SK-N-SH (cell line): Measurements from ENCODE around the gene DLX1. TPM values are rescaled to one million over a fixed set of nuclear protein-coding genes. Genes with fewer than 3 reads are reported as not detected.
A peak's percentile ranks its signal among the peaks of the same experiment; 100 is the strongest.

Experiments
- CTCF ChIA-PET: fragments of 300-600, 350-600 bp; formaldehyde crosslinking; extraction: SDS; loops from one replicate; lab custom pipeline; 2021; lab: Yijun Ruan, JAX
- POLR2A ChIA-PET: fragments of 350-600 bp; sonication (Branson Sonifier 250); formaldehyde crosslinking; extraction: SDS; loops from one replicate; lab custom pipeline; 2020; ENCODE audit warnings: antibody characterized with exemption, inconsistent platforms; lab: Yijun Ruan, JAX
- DNase-seq: peaks from one replicate; pipeline ENCODE4 v3.0.0; 2012
- H2AFZ ChIP-seq: fragments of 200-600 bp; sonication (generic); 2 replicates; pipeline ENCODE4 v1.8.1; 2016; ENCODE audit warnings: antibody characterized with exemption, mild to moderate bottlenecking, low read depth
- H3F3A ChIP-seq: fragments of 200-600 bp; sonication (generic); replicated peaks from 2 replicates; pipeline ENCODE3; 2016; ENCODE audit warnings: antibody characterized with exemption, mild to moderate bottlenecking; ENCODE audit not compliant: insufficient read depth
- H3K27ac ChIP-seq, 2 experiments: fragments of 200-500 bp in 1 of 2; fragments of 200-600 bp in 1 of 2; sonication (Bioruptor generic) in 1 of 2; sonication (generic), shearing (Covaris generic) in 1 of 2; 2 replicates each; pipeline versions ENCODE4 v1.5.1 to v1.6.1; 2014 to 2016; ENCODE audit warnings: low read depth in 2 of 2, inconsistent platforms in 1 of 2, low read length in 1 of 2, mild to moderate bottlenecking in 1 of 2, mixed read lengths in 1 of 2
- H3K27me3 ChIP-seq: fragments of 200-600 bp; sonication (generic), shearing (Covaris generic); 2 replicates; pipeline ENCODE4 v1.6.1; 2016; ENCODE audit warnings: mixed run types; ENCODE audit not compliant: insufficient read depth
- H3K36me3 ChIP-seq, 2 experiments: fragments of 200-500 bp in 1 of 2; fragments of 200-600 bp in 1 of 2; sonication (Bioruptor generic) in 1 of 2; sonication (generic) in 1 of 2; replicated peaks in 1 of 2; 2 replicates each; pipeline versions ENCODE3 to v1.5.1; 2014 to 2016; ENCODE audit warnings: low read length in 1 of 2, mild to moderate bottlenecking in 1 of 2; ENCODE audit not compliant: insufficient read depth in 2 of 2, control insufficient read depth in 1 of 2
- H3K4me1 ChIP-seq, 2 experiments: fragments of 200-500 bp in 1 of 2; fragments of 200-600 bp in 1 of 2; sonication (Bioruptor generic) in 1 of 2; sonication (generic), shearing (Covaris generic) in 1 of 2; 2 replicates each; pipeline versions ENCODE4 v1.5.1 to v1.6.1; 2014 to 2016; ENCODE audit warnings: low read depth in 1 of 2, low read length in 1 of 2, mixed run types in 1 of 2; ENCODE audit not compliant: insufficient read depth in 2 of 2, control insufficient read depth in 1 of 2
- H3K4me2 ChIP-seq: fragments of 200-600 bp; sonication (generic), shearing (Covaris generic); 2 replicates; pipeline ENCODE4 v1.6.1; 2017; ENCODE audit warnings: mixed run types
- H3K4me3 ChIP-seq, 2 experiments: fragments of 200-500 bp in 1 of 2; fragments of 200-600 bp in 1 of 2; sonication (Bioruptor generic) in 1 of 2; sonication (generic), shearing (Covaris generic) in 1 of 2; 2 replicates each; pipeline versions ENCODE4 v1.5.1 to v1.8.1; 2014 to 2016; ENCODE audit warnings: low read depth in 2 of 2, inconsistent platforms in 1 of 2, low read length in 1 of 2, mild to moderate bottlenecking in 1 of 2, mixed read lengths in 1 of 2, moderate library complexity in 1 of 2
- H3K79me2 ChIP-seq: fragments of 200-600 bp; sonication (generic); 2 replicates; pipeline ENCODE4 v1.8.1; 2017; ENCODE audit warnings: mild to moderate bottlenecking; ENCODE audit not compliant: insufficient read depth
- H3K9ac ChIP-seq: fragments of 200-600 bp; sonication (generic); 2 replicates; pipeline ENCODE4 v1.6.1; 2017; ENCODE audit warnings: mixed run types
- H3K9me2 ChIP-seq: fragments of 200-600 bp; sonication (generic); 2 replicates; pipeline ENCODE4 v1.6.1; 2017; ENCODE audit warnings: mixed run types
- H3K9me3 ChIP-seq: fragments of 200-600 bp; sonication (generic); 2 replicates; pipeline ENCODE4 v1.6.1; 2017; ENCODE audit warnings: mixed run types, mild to moderate bottlenecking, moderate library complexity
- H4K20me1 ChIP-seq: fragments of 200-600 bp; sonication (generic); 2 replicates; pipeline ENCODE4 v1.6.1; 2017; ENCODE audit warnings: mild to moderate bottlenecking, mixed run types; ENCODE audit not compliant: insufficient read depth
- EP300 ChIP-seq, 2 experiments: IDR thresholded peaks; 2 replicates each; pipeline versions ENCODE4 v1.4.0 to v1.6.1; 2012; ENCODE audit warnings: borderline replicate concordance in 1 of 2, low read depth in 1 of 2, low read length in 1 of 2
- FOSL2 ChIP-seq: IDR thresholded peaks from 2 replicates; pipeline ENCODE4 v1.4.0; 2012; ENCODE audit warnings: low read depth, mild to moderate bottlenecking, moderate library complexity, borderline replicate concordance
- FOXJ3 ChIP-seq: sonication (generic); formaldehyde crosslinking; IDR thresholded peaks from 2 replicates; pipeline ENCODE4 v1.5.1; 2020; ENCODE audit warnings: mild to moderate bottlenecking, missing genetic modification reagents
- JUND ChIP-seq: IDR thresholded peaks from 2 replicates; pipeline ENCODE4 v1.4.0; 2012
- MAX ChIP-seq: IDR thresholded peaks from 2 replicates; pipeline ENCODE4 v1.4.0; 2012; ENCODE audit warnings: low read depth
- MEF2A ChIP-seq: IDR thresholded peaks from 2 replicates; pipeline ENCODE4 v1.4.0; 2012; ENCODE audit warnings: low read depth, borderline replicate concordance
- NRF1 ChIP-seq: IDR thresholded peaks from 2 replicates; pipeline ENCODE4 v1.6.1; 2012; ENCODE audit warnings: low read depth, mild to moderate bottlenecking, low read length
- PBX3 ChIP-seq: IDR thresholded peaks from 2 replicates; pipeline ENCODE4; 2012
- POLR2AphosphoS5 ChIP-seq: IDR thresholded peaks from 2 replicates; pipeline ENCODE4 v1.6.1; 2012; ENCODE audit warnings: low read depth, low read length
- TCF12 ChIP-seq: IDR thresholded peaks from 2 replicates; pipeline ENCODE4 v1.4.0; 2012
- TEAD4 ChIP-seq: IDR thresholded peaks from 2 replicates; pipeline ENCODE4 v1.4.0; 2012; ENCODE audit warnings: mild to moderate bottlenecking, borderline replicate concordance; ENCODE audit not compliant: insufficient read depth
- USF1 ChIP-seq: IDR thresholded peaks from 2 replicates; pipeline ENCODE4 v1.4.0; 2012; ENCODE audit warnings: low read depth, borderline replicate concordance
- WGBS: methylation state at CpG from one replicate; pipeline ENCODE4 v1.1.6; 2017; ENCODE audit warnings: low lambda C conversion rate; 5-methylcytosine and 5-hydroxymethylcytosine counted together
- polyA plus RNA-seq, 3 experiments: library from polyadenylated mRNA; depleted of rRNA; stranded (reverse); fragments of >200 nt; gene quantifications; 2 replicates each; pipeline ENCODE4 v1.2.3, GENCODE V29; 2012

Gene DLX1
- polyA plus RNA-seq, 1 of the 3 experiments (the other 2 are of a cell fraction), result 0.07 TPM

- no peaks in the 10 kb centered on the region for H3K9me3 ChIP-seq
- WGBS, result 6% methylated on average over 32 of the region's 61 CpGs
- peak; percentile 69 for DNase-seq
- no peaks in the 10 kb centered on the region for H3K36me3 ChIP-seq
- H3F3A ChIP-seq, result peaks cover 26% of the 10 kb centered on the region
- TF ChIP-seq PBX3 (peak; percentile 25; the same call in 1 of the 2 replicates), USF1 (peak; percentile 87), TEAD4 (no peak), MAX (peak; percentile 65; the same call in 1 of the 2 replicates), JUND (peak; percentile 52; the same call in 1 of the 2 replicates), TCF12 (peak; percentile 38; the same call in 1 of the 2 replicates), NRF1 (no peak), EP300 (IDR thresholded peaks at IDR 0.05; ENCODE audit: borderline replicate concordance in 1 of 2, low read depth in 1 of 2, low read length in 1 of 2) (peak in 1 of 2 experiments; percentile 34; a peak in 1 of 4 replicates), FOSL2 (peak; percentile 51)
- POLR2A ChIA-PET, result no interaction called here
- H2AFZ ChIP-seq, result peak overlapping the region; percentile 61; the same call in 1 of the 2 replicates
- peak overlapping the region; percentile 53; the same call in 1 of the 2 replicates for H3K9ac ChIP-seq
- H3K9me2 ChIP-seq, result no peaks in the 10 kb centered on the region
- CTCF ChIA-PET, result interaction anchor here (0.8 to 2.0 kb wide), 7 partner anchors 8 to 528 kb away, joined by 3 to 6 read pairs (median 5); no protein-coding TSS in a partner anchor
- peak overlapping the region; percentile 75 for H3K4me2 ChIP-seq
- peaks cover 22 to 39% of the 10 kb centered on the region in 2 experiments for H3K4me1 ChIP-seq
- no peaks in the 10 kb centered on the region for H3K79me2 ChIP-seq
- peak overlapping the region; percentile 41 to 58 for H3K4me3 ChIP-seq
- H4K20me1 ChIP-seq, result 0 out of 2 replicates have a peak, but pooled peaks cover 3% of the 10 kb centered on the region
- H3K27ac ChIP-seq, result peak overlapping the region in 1 of 2 experiments; percentile 51; a peak in 2 of 4 replicates
- peaks cover 50% of the 10 kb centered on the region for H3K27me3 ChIP-seq
Observed at GRCh38 chr2:172098650-172099471, 13.6 kb downstream of the DLX1 start.

- H3K9me3 ChIP-seq, result no peaks in the 10 kb centered on the region
- peak overlapping the region; percentile 41 to 58; a peak in 2 of 4 replicates for H3K4me3 ChIP-seq
- H3K4me2 ChIP-seq, result peak overlapping the region; percentile 75; the same call in 1 of the 2 replicates
- no peaks in the 10 kb centered on the region for H3K36me3 ChIP-seq
- no peaks in the 10 kb centered on the region for H4K20me1 ChIP-seq
- H3K9ac ChIP-seq, result peak overlapping the region; percentile 53; the same call in 1 of the 2 replicates
- whole genome bisulfite sequencing, result 28% methylated on average over 11 of the region's 13 CpGs
- no peak for TF ChIP-seq POLR2AphosphoS5
- no peak for TF ChIP-seq FOXJ3 (CRISPR knock-in tag)
- no peak for TF ChIP-seq MEF2A
- TF ChIP-seq FOSL2, result no peak
- POLR2A ChIA-PET, result no interaction called here
- CTCF ChIA-PET, result interaction anchor here (0.8 to 2.0 kb wide), 8 partner anchors 9 to 529 kb away, joined by 3 to 6 read pairs (median 5); no protein-coding TSS in a partner anchor
- H3K27me3 ChIP-seq, result peaks cover 45% of the 10 kb centered on the region
- no peaks in the 10 kb centered on the region for H3K79me2 ChIP-seq
- no peaks in the 10 kb centered on the region for H3K9me2 ChIP-seq
- H3F3A ChIP-seq, result peaks cover 23% of the 10 kb centered on the region
- H2AFZ ChIP-seq, result peak overlapping the region; percentile 61; the same call in 1 of the 2 replicates
- no peak for DNase-seq
- H3K27ac ChIP-seq, result peak overlapping the region in 1 of 2 experiments; percentile 51; a peak in 2 of 4 replicates
- H3K4me1 ChIP-seq, result peaks cover 22 to 39% of the 10 kb centered on the region in 2 experiments
Observed at GRCh38 chr2:172099472-172100079, 14.3 kb downstream of the DLX1 start.
